CD4-positive, alpha-beta memory T cell (primary cell): ENCODE measurements around the gene GTF2H1. TPM values are rescaled to one million over a fixed set of nuclear protein-coding genes. Genes with fewer than 3 reads are reported as not detected.
A peak's percentile ranks its signal among the peaks of the same experiment; 100 is the strongest.
"Not testable (repeated sequence)": the region's sequence is repeated elsewhere in the genome, so short reads cannot be mapped to it uniquely, and the experiment has no call there.

ENCODE experiments used
- CTCF ChIA-PET: fragments of 350-600 bp; sonication (Branson Sonifier 250); formaldehyde crosslinking; loops from one replicate; lab custom pipeline; 2021; ENCODE audit warnings: inconsistent platforms; ENCODE audit not compliant: partially characterized antibody; lab: Charles Lee
- POLR2A ChIA-PET: fragments of 350-600 bp; sonication (Branson Sonifier 250); formaldehyde crosslinking; loops from one replicate; lab custom pipeline; 2021; ENCODE audit not compliant: partially characterized antibody; lab: Charles Lee
- DNase-seq, 5 donors: peaks; one replicate each; pipeline versions ENCODE4 v3.0.0 to v3.0.0-alpha.2; 2020 to 2022; ENCODE audit warnings: mixed read lengths in 1 of 5
- H3K27ac ChIP-seq: one replicate; pipeline ENCODE4 v1.7.0; 2013; ENCODE audit warnings: low read depth, low read length
- H3K27me3 ChIP-seq: 2 replicates; pipeline ENCODE4 v1.7.0; 2013; ENCODE audit warnings: mild to moderate bottlenecking, low read length, moderate library complexity; ENCODE audit not compliant: insufficient read depth
- H3K36me3 ChIP-seq: 2 replicates; pipeline ENCODE4 v1.7.0; 2013; ENCODE audit warnings: mild to moderate bottlenecking, low read length, moderate library complexity; ENCODE audit not compliant: insufficient read depth
- H3K4me1 ChIP-seq: 2 replicates; pipeline ENCODE4 v1.7.0; 2013; ENCODE audit warnings: mild to moderate bottlenecking, low read length, moderate library complexity; ENCODE audit not compliant: insufficient read depth
- H3K4me3 ChIP-seq, 2 donors: one replicate each; pipeline ENCODE4 v1.7.0; 2013; ENCODE audit warnings: low read length in 2 of 2, mild to moderate bottlenecking in 1 of 2
- H3K9me3 ChIP-seq, 2 donors: one replicate each; pipeline ENCODE4 v1.7.0; 2013; ENCODE audit warnings: low read length in 2 of 2, control low read depth in 1 of 2; ENCODE audit not compliant: control insufficient read depth in 1 of 2
- H3K27ac Mint-ChIP-seq, 7 donors: one replicate each; pipeline ENCODE4 v1.8.0; 2020 to 2021; ENCODE audit warnings: mixed read lengths in 7 of 7, mild to moderate bottlenecking in 6 of 7, inconsistent platforms in 3 of 7, moderate library complexity in 3 of 7
- H3K27me3 Mint-ChIP-seq, 2 donors: one replicate each; pipeline ENCODE4 v1.8.0; 2020 to 2021; ENCODE audit warnings: mixed read lengths in 2 of 2
- H3K36me3 Mint-ChIP-seq, 2 donors: one replicate each; pipeline ENCODE4 v1.8.0; 2020 to 2021; ENCODE audit warnings: mixed read lengths in 2 of 2, inconsistent platforms in 1 of 2, mild to moderate bottlenecking in 1 of 2
- H3K4me1 Mint-ChIP-seq, 4 donors: one replicate each; pipeline ENCODE4 v1.8.0; 2020 to 2021; ENCODE audit warnings: mixed read lengths in 4 of 4, mild to moderate bottlenecking in 1 of 4
- H3K4me3 Mint-ChIP-seq, 8 donors: one replicate each; pipeline ENCODE4 v1.8.0; 2020 to 2021; ENCODE audit warnings: mixed read lengths in 8 of 8, mild to moderate bottlenecking in 7 of 8, moderate library complexity in 6 of 8, inconsistent platforms in 3 of 8
- H3K9me3 Mint-ChIP-seq, 8 donors: one replicate each; pipeline ENCODE4 v1.8.0; 2020 to 2021; ENCODE audit warnings: mixed read lengths in 8 of 8, mild to moderate bottlenecking in 5 of 8, inconsistent platforms in 3 of 8, moderate library complexity in 1 of 8
- intact Hi-C: fragments of 100-400 bp; cut with micrococcal nuclease; formaldehyde crosslinking; loops from one replicate; pipeline ENCODE4 v1.15.1; 2023
- microRNA-seq: library from miRNA; unstranded; fragments of <30 nt; microRNA quantifications from one replicate; pipeline ENCODE4 v1.2.0, GENCODE V29; 2021; ENCODE audit warnings: borderline replicate concordance, borderline number of aligned reads, borderline microRNAs expressed, mixed read lengths
- polyA plus RNA-seq, 2 donors: library from polyadenylated mRNA; unstranded; fragments of 300-500 nt; fragmentation: Illumina TruSeq; gene quantifications; one replicate each; pipeline ENCODE4 v1.2.3, GENCODE V29; 2021
- total RNA-seq, 2 experiments: library from RNA; stranded (reverse); gene quantifications; one replicate each; pipeline ENCODE4 v1.2.3, GENCODE V29; 2021

GTF2H1 gene
- total and polyA plus RNA-seq, 4 experiments from 2014 or later = 31.8 to 61.6 (median 50.8) TPM

- Mint-ChIP-seq H3K27me3 (no peaks in the 10 kb centered on the region), H3K9me3 (no peaks in the 10 kb centered on the region), H3K4me3 (no peak overlapping the region), H3K27ac (peak overlapping the region in 1 of 7 donors; percentile 35), H3K4me1 (peaks cover 3 to 9% (median 6%) of the 10 kb centered on the region in 4 donors), H3K36me3 (peaks cover 51 to 70% of the 10 kb centered on the region in 2 donors)
- intact Hi-C loops = loop anchor here (10.0 kb wide), 1 partner anchor 91 kb away; no protein-coding TSS in a partner anchor
- no peaks in the 10 kb centered on the region for H3K9me3 ChIP-seq
- ChIA-PET CTCF (interaction anchor here (0.8 kb wide), 1 partner anchor 20 kb away, joined by 3 read pairs; no protein-coding TSS in a partner anchor), POLR2A (interaction anchor here (0.9 kb wide), 1 partner anchor 11 kb away, joined by 3 read pairs; no protein-coding TSS in a partner anchor)
- H3K27me3 ChIP-seq = no peaks in the 10 kb centered on the region
- H3K27ac ChIP-seq = no peak overlapping the region
- no peak overlapping the region for H3K4me3 ChIP-seq
- peaks cover 72% of the 10 kb centered on the region for H3K36me3 ChIP-seq
- peaks cover 7% of the 10 kb centered on the region for H3K4me1 ChIP-seq
- DNase-seq = no peak
Measured at GRCh38 chr11:18404062-18404461, 81.7 kb downstream of the GTF2H1 start.

GRCh38 chr11:18407400-18407799 lies 85.0 kb downstream of the GTF2H1 start:
- Mint-ChIP-seq H3K36me3 (peaks cover 31 to 48% of the 10 kb centered on the region in 2 donors), H3K27ac (peak overlapping the region in 1 of 7 donors; percentile 4), H3K4me1 (peaks cover 6 to 16% (median 12%) of the 10 kb centered on the region in 4 donors)
- H3K27ac ChIP-seq, H3K4me1 ChIP-seq, H3K9me3 ChIP-seq, H3K27me3 Mint-ChIP-seq, H3K27me3 ChIP-seq, H3K4me3 ChIP-seq, CTCF ChIA-PET, DNase-seq, H3K9me3 Mint-ChIP-seq, H3K4me3 Mint-ChIP-seq: not testable (repeated sequence)
- peaks cover 50% of the 10 kb centered on the region for H3K36me3 ChIP-seq
- intact Hi-C loops = loop anchor here (10.0 kb wide), 1 partner anchor 87 kb away; no protein-coding TSS in a partner anchor
- POLR2A ChIA-PET = interaction anchor here (1.4 to 2.0 kb wide), 2 partner anchors 10 to 12 kb away, joined by 4 to 14 read pairs; partner anchors contain the start of gene LDHA

- Mint-ChIP-seq H3K4me3 (no peak overlapping the region), H3K4me1 (peaks cover 5 to 19% (median 11%) of the 10 kb centered on the region in 4 donors), H3K27me3 (no peaks in the 10 kb centered on the region), H3K27ac (peak overlapping the region in 3 of 7 donors; percentile 15 to 74 (median 21)), H3K9me3 (peaks cover 0 to 7% (median 0%) of the 10 kb centered on the region in 8 donors), H3K36me3 (peaks cover 20 to 37% of the 10 kb centered on the region in 2 donors)
- no peak for DNase-seq
- Histone ChIP-seq H3K27ac (no peak overlapping the region), H3K4me1 (peaks cover 8% of the 10 kb centered on the region), H3K36me3 (peaks cover 36% of the 10 kb centered on the region), H3K27me3 (no peaks in the 10 kb centered on the region), H3K4me3 (no peak overlapping the region), H3K9me3 (no peaks in the 10 kb centered on the region)
- CTCF ChIA-PET = interaction anchor here (0.9 kb wide), 1 partner anchor 165 kb away, joined by 3 read pairs; no protein-coding TSS in a partner anchor
- intact Hi-C loops = loop anchor here (10.0 kb wide), 1 partner anchor 86 kb away; no protein-coding TSS in a partner anchor
- POLR2A ChIA-PET = interaction anchor here (0.8 kb wide), 1 partner anchor 15 kb away, joined by 5 read pairs; the partner anchor contains the start of gene LDHA
Measured at GRCh38 chr11:18408558-18409291, 86.4 kb downstream of the GTF2H1 start.

GRCh38 chr11:18416459-18416858 lies 94.1 kb downstream of the GTF2H1 start:
- Mint-ChIP-seq H3K4me3 (no peak overlapping the region), H3K36me3 (no peaks in the 10 kb centered on the region), H3K27ac (peak overlapping the region in 1 of 7 donors; percentile 43), H3K9me3 (peaks cover 0 to 4% (median 0%) of the 10 kb centered on the region in 8 donors), H3K4me1 (peaks cover 4 to 19% (median 5%) of the 10 kb centered on the region in 4 donors), H3K27me3 (no peaks in the 10 kb centered on the region)
- H3K27me3 ChIP-seq = no peaks in the 10 kb centered on the region
- H3K9me3 ChIP-seq = no peaks in the 10 kb centered on the region
- DNase-seq = no peak
- POLR2A ChIA-PET = no interaction called here
- peaks cover 7% of the 10 kb centered on the region for H3K4me1 ChIP-seq
- H3K4me3 ChIP-seq = no peak overlapping the region
- no peaks in the 10 kb centered on the region for H3K36me3 ChIP-seq
- intact Hi-C loops = no loop called here
- CTCF ChIA-PET = no interaction called here
- H3K27ac ChIP-seq = no peak overlapping the region

Small RNA genes within 50 kb of the gene (microRNA-seq; reads per million reads assigned to microRNA genes)
- gene MIR3159 = not detected

Other genes with a start within 250 kb of the GTF2H1 start
- 10 to 100 TPM; 18.4 to 21.2 TPM for gene SAAL1, start 216.5 kb upstream of the GTF2H1 start, total RNA-seq
- 10 to 100 TPM; 12.5 to 17.2 TPM for gene SAAL1, start 216.5 kb upstream of the GTF2H1 start, polyA plus RNA-seq
- not detected for gene MRGPRX3, start 190.0 kb upstream of the GTF2H1 start, total RNA-seq
- not detected for gene MRGPRX3, start 190.0 kb upstream of the GTF2H1 start, polyA plus RNA-seq
- not detected for gene MRGPRX4, start 149.7 kb upstream of the GTF2H1 start, total RNA-seq
- not detected for gene MRGPRX4, start 149.7 kb upstream of the GTF2H1 start, polyA plus RNA-seq
- gene SAA4, start 85.8 kb upstream of the GTF2H1 start, total RNA-seq = not detected
- not detected for gene SAA4, start 85.8 kb upstream of the GTF2H1 start, polyA plus RNA-seq
- not detected for gene SAA2, start 73.9 kb upstream of the GTF2H1 start, total RNA-seq
- gene SAA2, start 73.9 kb upstream of the GTF2H1 start, polyA plus RNA-seq = not detected
- gene SAA1, start 56.3 kb upstream of the GTF2H1 start, total RNA-seq = not detected
- gene SAA1, start 56.3 kb upstream of the GTF2H1 start, polyA plus RNA-seq = not detected
- 10 to 100 TPM; 22.1 to 23.7 TPM for gene HPS5, start 427 bp upstream of the GTF2H1 start, total RNA-seq
- gene HPS5, start 427 bp upstream of the GTF2H1 start, polyA plus RNA-seq = 10 to 100 TPM; 14.2 to 15.1 TPM
- gene LDHA, start 72.0 kb downstream of the GTF2H1 start, total RNA-seq = 100 to 1,000 TPM; 131 to 135 TPM
- 100 to 1,000 TPM; 556 to 720 TPM for gene LDHA, start 72.0 kb downstream of the GTF2H1 start, polyA plus RNA-seq
- not detected for gene LDHC, start 89.8 kb downstream of the GTF2H1 start, total RNA-seq
- not detected for gene LDHC, start 89.8 kb downstream of the GTF2H1 start, polyA plus RNA-seq
- gene LDHAL6A, start 133.3 kb downstream of the GTF2H1 start, total RNA-seq = under 1 TPM; 0.20 to 0.42 TPM
- not detected for gene LDHAL6A, start 133.3 kb downstream of the GTF2H1 start, polyA plus RNA-seq
- gene TSG101, start 204.4 kb downstream of the GTF2H1 start, total RNA-seq = 10 to 100 TPM; 40.0 to 41.2 TPM
- gene TSG101, start 204.4 kb downstream of the GTF2H1 start, polyA plus RNA-seq = 10 to 100 TPM; 59.4 to 64.2 TPM